GM21619 (cell line): ENCODE data around the gene TDRD7.

Experiments
- ATAC-seq: cut with Tn5 transposase; IDR thresholded peaks from one replicate; pipeline ENCODE4 v1.9.1; 2021; ENCODE audit not compliant: unreplicated experiment

TDRD7 gene, protein sequence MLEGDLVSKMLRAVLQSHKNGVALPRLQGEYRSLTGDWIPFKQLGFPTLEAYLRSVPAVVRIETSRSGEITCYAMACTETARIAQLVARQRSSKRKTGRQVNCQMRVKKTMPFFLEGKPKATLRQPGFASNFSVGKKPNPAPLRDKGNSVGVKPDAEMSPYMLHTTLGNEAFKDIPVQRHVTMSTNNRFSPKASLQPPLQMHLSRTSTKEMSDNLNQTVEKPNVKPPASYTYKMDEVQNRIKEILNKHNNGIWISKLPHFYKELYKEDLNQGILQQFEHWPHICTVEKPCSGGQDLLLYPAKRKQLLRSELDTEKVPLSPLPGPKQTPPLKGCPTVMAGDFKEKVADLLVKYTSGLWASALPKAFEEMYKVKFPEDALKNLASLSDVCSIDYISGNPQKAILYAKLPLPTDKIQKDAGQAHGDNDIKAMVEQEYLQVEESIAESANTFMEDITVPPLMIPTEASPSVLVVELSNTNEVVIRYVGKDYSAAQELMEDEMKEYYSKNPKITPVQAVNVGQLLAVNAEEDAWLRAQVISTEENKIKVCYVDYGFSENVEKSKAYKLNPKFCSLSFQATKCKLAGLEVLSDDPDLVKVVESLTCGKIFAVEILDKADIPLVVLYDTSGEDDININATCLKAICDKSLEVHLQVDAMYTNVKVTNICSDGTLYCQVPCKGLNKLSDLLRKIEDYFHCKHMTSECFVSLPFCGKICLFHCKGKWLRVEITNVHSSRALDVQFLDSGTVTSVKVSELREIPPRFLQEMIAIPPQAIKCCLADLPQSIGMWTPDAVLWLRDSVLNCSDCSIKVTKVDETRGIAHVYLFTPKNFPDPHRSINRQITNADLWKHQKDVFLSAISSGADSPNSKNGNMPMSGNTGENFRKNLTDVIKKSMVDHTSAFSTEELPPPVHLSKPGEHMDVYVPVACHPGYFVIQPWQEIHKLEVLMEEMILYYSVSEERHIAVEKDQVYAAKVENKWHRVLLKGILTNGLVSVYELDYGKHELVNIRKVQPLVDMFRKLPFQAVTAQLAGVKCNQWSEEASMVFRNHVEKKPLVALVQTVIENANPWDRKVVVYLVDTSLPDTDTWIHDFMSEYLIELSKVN

DNA sequence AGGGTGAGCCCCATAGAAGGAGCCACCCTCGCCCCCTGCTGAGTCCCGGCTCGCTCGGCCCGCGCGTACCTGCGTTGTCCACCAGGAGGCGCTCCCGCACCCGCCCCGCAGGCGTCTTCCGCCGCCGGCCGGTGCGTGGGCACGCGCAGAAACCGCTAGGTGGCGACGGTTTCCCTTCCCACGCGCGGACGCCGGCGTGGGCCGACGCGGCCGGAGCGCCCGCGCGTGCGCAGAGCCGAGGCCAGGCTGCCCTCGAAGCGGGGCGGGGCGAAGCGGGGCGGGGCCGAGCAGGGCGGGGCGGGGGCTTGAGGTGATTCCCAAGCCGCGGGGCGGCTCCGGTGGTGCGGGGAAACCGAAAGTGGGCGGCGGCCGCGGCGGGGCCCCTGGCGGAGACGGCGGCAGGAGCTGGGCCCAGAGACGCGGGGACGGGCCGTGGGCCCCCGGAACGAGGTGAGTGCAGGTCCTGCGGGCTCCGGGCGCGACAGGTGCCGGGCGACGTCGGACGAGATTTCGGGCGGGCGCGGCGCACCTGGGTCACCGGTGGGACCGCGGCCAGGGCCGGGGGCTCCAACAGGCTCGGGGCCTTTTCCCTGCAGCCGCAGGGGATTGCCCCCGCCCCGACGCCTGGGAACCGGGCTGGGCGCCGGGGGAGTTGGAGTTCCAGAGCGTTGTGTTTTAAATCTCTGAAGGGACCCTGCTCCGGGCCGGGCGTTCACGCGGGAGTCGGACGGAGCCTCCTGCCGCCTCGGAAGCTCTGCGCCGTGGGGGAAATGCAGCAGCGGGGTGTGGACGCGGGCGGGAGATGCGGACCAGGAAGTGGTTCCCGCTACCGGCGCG is at the start of gene TDRD7:
Gene TDRD7 (plus strand): TSS at position 308 of the 837 bp plus-strand sequence. CDS start 16,370 bp downstream, outside the sequence.
- peak; percentile 68 for ATAC-seq

DNA sequence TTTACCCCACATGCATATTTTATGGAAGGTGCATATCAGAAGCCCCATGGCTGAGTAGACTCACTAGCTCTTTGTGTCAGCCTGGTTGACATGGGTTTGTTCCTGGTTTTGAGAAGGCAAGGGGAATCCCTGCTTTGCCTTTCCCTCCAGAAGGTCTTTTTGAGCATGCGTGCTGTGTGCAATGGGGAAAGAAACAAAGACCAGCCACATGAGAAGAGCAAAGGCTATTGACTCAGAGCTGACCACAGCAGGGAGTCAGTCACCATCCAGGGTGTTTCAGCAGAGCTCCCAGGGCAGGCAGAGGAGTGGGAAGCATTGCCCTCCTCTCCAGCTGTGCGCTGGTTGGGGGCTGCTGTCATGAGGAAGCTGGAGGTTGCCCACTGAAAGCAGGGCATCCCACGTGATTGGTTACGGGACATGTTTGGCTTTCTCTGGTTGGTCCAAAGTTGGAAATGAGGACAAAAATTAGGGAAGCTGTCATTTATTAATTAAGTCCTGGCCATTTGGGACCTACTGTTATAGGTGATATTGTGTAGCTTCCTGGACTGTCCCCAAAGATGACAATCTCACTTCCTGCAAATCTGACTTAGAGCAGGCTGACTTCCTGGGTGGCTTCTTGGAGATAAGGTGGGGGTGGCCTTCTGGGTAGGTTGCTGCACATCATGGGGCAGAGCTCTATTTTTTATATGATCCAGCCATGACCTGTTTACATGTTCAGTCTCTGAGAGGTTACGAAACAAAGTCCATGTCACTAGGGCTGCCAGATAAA is 48.9 kb upstream of the TDRD7 start:
- ATAC-seq: no peak

DNA sequence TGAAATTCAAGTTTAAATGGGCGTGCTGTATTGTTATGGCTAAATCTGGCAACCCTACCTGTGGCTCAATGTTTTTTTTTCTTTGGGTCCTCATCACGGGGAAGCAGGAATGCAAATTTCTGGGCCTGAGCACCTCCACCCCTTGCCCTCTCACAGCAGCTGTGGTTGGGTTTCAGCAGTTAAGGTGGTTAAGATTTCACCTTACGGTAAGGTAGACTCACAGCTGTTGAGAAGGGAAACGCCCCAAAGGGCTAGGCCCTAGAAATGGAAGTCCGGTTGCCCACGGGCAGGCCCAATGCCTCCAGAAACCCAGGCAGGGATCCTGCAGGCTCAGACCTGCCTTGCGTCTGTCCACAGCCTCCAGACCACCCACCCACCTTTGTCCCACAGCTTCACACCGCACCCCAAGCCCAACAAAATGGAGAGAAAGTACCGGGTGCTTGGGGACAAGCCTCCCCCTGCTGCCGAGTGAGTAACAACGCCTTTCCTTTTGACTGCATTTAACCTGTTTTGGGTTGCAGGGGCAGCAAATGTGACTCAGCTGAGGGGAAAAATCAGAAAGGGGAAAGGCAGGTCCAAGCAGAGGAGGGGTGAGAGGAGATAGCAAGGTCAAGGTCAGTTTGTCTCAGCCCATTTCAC is 48.1 kb upstream of the TDRD7 start:
- ATAC-seq: no peak

GRCh38 chr9:97364769-97365490 is 47.0 kb upstream of the TDRD7 start:
- ATAC-seq: no peak

DNA sequence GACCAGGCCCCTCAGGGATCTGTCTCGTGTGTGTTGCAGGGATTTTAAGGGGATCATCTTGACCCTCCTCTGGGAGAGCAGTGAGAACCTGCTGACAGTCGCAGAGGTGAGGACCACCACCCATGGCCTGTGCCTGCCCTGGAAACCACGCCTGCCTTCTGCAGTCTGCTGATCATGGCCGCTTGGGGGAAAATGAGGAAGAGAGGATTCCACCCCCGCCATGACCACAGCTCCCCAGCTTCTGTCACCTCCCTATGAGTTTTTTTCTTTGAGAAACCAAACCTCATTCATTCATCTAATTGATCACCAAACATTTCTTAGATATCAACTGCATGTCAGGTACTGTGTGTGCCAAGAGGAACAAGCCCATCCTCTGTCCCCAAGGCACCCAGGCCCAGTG is 46.3 kb upstream of the TDRD7 start:
- no peak for ATAC-seq

DNA sequence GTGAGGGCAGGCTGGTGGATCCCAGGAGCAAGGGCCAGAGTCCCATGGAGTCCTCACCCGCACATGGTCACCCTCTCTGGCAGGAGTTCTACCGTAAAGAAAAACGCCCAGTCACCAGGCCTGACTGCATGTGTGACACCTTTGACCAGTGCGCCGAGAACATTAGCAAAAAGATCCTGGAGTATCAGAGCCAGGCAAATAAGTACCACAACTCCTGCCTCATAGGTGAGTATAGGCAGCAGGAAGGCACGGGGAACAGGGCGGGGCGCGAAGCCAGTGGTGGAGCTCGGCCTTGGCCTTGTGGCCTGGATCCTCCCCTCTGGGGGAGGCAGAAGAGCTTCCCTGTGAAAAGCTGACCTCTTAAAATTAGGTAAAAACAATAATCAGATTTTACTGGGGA is 45.4 kb upstream of the TDRD7 start:
- ATAC-seq: no peak

- ATAC-seq: no peak
Measured at GRCh38 chr9:97366889-97367288, 45.0 kb upstream of the TDRD7 start.

GRCh38 chr9:97367729-97368128 is 44.2 kb upstream of the TDRD7 start:
- no peak for ATAC-seq

DNA sequence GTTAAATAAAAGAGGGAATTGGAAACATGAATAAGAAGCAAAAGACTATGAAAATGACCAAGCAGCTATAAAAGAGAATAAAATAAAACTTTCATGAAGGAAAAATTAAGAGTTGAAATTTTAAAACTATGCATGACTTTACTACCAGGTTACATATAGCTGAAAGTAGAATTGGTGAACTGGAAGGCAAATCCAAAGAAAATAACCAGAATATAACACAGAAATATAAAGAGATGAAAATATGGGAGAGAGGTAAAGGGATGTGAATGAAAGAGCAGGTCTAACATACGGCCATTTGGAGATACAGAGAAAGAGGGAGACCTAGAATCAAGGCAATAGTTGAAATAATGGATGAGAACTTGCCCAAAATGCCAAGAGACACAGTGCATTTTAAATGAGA is 42.9 kb upstream of the TDRD7 start:
- no peak for ATAC-seq

DNA sequence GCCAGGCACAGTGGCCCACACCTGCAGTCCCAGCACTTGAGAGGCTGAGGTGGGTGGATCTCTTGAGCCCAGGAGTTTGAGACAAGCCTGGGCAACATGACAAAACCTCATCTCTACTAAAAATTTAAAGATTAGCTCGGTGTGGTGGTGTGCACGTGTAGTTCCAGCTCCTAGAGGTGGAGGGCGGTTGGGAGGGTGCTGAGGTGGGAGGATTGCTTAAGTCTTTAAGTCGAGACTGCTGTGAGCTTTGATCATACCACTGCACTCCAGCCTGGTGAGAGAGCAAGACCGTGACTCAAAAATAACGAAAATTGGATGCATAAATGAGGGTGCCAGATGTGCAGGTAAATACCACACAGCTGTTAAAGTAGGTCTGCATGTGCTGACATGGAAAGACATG is 39.3 kb upstream of the TDRD7 start:
- no peak for ATAC-seq

- ATAC-seq: no peak
Measured at GRCh38 chr9:97373331-97373730, 38.6 kb upstream of the TDRD7 start.

GRCh38 chr9:97374811-97375210 is 37.1 kb upstream of the TDRD7 start:
- ATAC-seq: no peak

DNA sequence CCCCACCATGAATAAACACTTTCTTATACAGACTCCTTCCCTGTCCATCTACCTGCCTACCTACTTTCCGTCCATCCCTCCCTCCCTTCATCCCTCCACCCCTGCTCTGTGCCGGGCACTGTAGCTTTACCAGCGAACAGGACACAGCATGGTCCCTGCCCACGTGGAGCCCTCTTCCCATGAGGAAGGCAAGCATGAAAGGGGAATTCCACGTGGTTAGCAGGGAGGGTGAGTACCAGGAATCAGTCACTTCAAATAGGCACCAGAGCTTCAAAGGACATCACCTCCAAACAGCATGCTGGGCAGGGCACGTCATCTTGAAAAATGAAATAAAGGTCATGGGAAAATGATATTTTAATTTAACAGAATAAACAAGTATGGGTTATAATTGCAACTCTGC is 35.0 kb upstream of the TDRD7 start:
- no peak for ATAC-seq

DNA sequence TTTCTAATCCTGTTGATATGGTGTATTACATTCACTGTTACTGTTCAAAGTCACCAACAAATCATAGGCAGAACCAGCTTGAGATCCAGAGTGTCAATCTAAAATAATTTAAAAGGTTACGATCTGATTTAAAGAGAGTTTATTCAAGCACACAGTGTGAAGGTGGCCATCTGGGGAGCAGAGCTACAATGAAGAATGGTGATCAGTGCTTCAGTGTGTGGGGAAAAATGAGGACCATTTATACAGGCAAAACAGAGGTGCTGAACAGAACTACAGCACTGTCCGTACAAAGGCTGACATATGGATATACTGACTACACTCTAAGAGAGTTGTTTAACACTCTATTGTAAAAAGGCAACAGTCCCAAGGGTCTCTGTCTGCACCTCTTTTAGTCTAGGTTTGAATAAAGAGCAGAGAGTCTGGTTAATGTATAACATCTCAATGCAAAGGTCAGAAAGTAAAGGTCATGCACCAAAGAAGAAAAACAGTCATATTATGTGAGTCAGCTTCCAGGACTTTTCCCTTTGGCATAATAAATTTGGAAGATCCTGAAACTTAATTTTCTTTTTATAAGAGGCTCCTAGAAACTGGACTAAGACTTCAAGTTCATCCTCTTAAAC is 29.7 kb upstream of the TDRD7 start:
- no peak for ATAC-seq

GRCh38 chr9:97384406-97385262 is 27.3 kb upstream of the TDRD7 start:
- ATAC-seq: no peak

GRCh38 chr9:97385626-97386264 is 26.2 kb upstream of the TDRD7 start:
- ATAC-seq: no peak

GRCh38 chr9:97386265-97386633 is 25.6 kb upstream of the TDRD7 start:
- ATAC-seq: no peak
